Uterus (tissue), 4 donors: ENCODE measurements around the gene ZNF608. TPM values are rescaled to one million over a fixed set of nuclear protein-coding genes. Genes with fewer than 3 reads are reported as not detected.

Experiments
- DNase-seq, 2 donors: peaks; one replicate each; pipeline ENCODE4 v3.0.0-alpha.2; 2019 to 2020
- H3K27ac ChIP-seq, 2 donors: fragments of 200-600 bp; sonication (generic); 1 replicate in 1 of 2; 2 replicates in 1 of 2; pipeline ENCODE4 v1.5.1; 2016 to 2018
- H3K27me3 ChIP-seq, 2 donors: fragments of 200-600 bp; sonication (generic); one replicate each; pipeline ENCODE4 v1.5.1; 2018 to 2019; ENCODE audit warnings: control low read depth in 1 of 2
- H3K36me3 ChIP-seq, 2 donors: fragments of 200-600 bp; sonication (generic); one replicate each; pipeline ENCODE4 v1.5.1; 2019; ENCODE audit warnings: control low read depth in 1 of 2
- H3K4me1 ChIP-seq, 2 donors: fragments of 200-600 bp; sonication (generic); one replicate each; pipeline ENCODE4 v1.5.1; 2018 to 2019; ENCODE audit warnings: control low read depth in 1 of 2
- H3K4me3 ChIP-seq, 2 donors: fragments of 200-600 bp; sonication (generic); 1 replicate in 1 of 2; 2 replicates in 1 of 2; pipeline ENCODE4 v1.5.1; 2018 to 2019; ENCODE audit warnings: mild to moderate bottlenecking in 1 of 2
- H3K9me3 ChIP-seq, 2 donors: fragments of 200-600 bp; sonication (generic); one replicate each; pipeline ENCODE4 v1.5.1; 2019; ENCODE audit warnings: control low read depth in 1 of 2
- POLR2A ChIP-seq, 2 donors: fragments of 450-650 bp; IDR thresholded peaks; one replicate each; pipeline ENCODE4 v1.6.1; 2016; ENCODE audit warnings: antibody characterized with exemption in 2 of 2, mild to moderate bottlenecking in 1 of 2, moderate library complexity in 1 of 2
- intact Hi-C: fragments of 100-400 bp; cut with DNase I; formaldehyde crosslinking; loops from one replicate; pipeline ENCODE4 v1.15.1; 2023; ENCODE audit warnings: low total_unique reads
- total RNA-seq, 4 donors: library from RNA; depleted of rRNA in 3 of 4; stranded (reverse); fragments of >200 nt in 3 of 4; gene quantifications; one replicate each; pipeline versions ENCODE4 v1.1.0 to v1.2.4, GENCODE V29; 2014 to 2023
- TF ChIP-seq, protein P1 (sequence below), 4 experiments: fragments of 200-600 bp in 2 of 4; fragments of 450-650 bp in 2 of 4; sonication (generic) in 2 of 4; IDR thresholded peaks; one replicate each; pipeline ENCODE4 v1.5.1; 2016 to 2019; ENCODE audit warnings: antibody characterized with exemption in 4 of 4, mild to moderate bottlenecking in 2 of 4, moderate library complexity in 1 of 4
- donor health status: DM: yes; HTN: yes; CAD: no.

Gene ZNF608
- total RNA-seq, 4 donors from 2014 or later: 11.1 to 1,086 (median 59.0) TPM

DNA sequence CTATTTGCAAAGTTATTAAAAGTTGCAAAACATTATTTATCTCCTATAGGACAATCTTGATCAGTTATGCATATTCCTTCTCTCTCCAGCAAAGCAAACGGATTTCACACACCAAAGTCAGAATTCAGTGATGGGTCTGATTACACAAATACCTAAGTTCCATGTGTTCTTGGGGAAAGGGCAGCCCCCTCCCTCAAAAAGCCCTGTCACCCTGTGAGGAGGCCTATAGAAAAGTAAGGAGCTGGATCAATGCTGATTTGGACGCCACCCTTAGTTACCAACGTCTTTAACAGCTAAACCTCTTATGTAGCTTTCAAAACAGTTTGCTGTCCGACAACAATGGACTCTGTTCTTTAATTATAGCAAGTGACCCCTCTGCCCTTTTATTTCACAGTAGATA lies 6.4 kb downstream of the ZNF608 start:
- Histone ChIP-seq H3K27ac (peak overlapping the region in 1 of 2 donors; percentile 16), H3K36me3 (no peaks in the 10 kb centered on the region), H3K4me1 (no peaks in the 10 kb centered on the region), H3K4me3 (no peak overlapping the region), H3K9me3 (no peaks in the 10 kb centered on the region), H3K27me3 (no peaks in the 10 kb centered on the region)
- no peak for TF ChIP-seq POLR2A (IDR thresholded peaks at IDR 0.05)
- TF ChIP-seq, protein P1, sequence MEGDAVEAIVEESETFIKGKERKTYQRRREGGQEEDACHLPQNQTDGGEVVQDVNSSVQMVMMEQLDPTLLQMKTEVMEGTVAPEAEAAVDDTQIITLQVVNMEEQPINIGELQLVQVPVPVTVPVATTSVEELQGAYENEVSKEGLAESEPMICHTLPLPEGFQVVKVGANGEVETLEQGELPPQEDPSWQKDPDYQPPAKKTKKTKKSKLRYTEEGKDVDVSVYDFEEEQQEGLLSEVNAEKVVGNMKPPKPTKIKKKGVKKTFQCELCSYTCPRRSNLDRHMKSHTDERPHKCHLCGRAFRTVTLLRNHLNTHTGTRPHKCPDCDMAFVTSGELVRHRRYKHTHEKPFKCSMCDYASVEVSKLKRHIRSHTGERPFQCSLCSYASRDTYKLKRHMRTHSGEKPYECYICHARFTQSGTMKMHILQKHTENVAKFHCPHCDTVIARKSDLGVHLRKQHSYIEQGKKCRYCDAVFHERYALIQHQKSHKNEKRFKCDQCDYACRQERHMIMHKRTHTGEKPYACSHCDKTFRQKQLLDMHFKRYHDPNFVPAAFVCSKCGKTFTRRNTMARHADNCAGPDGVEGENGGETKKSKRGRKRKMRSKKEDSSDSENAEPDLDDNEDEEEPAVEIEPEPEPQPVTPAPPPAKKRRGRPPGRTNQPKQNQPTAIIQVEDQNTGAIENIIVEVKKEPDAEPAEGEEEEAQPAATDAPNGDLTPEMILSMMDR (IDR thresholded peaks at IDR 0.05): no peak
- intact Hi-C loops: loop anchor here (10.0 kb wide), 1 partner anchor 65 kb away; no protein-coding TSS in a partner anchor
- no peak for DNase-seq

DNA sequence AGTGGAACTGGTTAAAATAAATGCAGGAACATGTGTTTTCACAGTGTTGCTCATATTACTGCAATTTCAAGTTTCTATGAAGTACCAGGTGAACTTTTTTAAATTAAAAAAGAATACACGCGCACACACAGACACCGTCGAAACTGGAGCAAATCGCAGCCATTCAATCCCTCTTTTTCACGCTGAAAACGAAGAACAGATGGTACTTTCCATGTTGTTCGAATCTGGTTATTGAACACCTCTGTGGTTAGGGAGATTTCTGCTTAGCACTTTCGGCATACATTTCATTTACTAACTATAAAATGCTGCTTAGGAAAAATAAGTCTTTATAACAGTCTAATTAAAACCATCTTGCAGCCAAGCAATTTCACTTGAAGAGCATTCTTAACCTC lies 6.8 kb downstream of the ZNF608 start:
- no peaks in the 10 kb centered on the region for H3K27me3 ChIP-seq
- intact Hi-C loops: loop anchor here (10.0 kb wide), 1 partner anchor 65 kb away; no protein-coding TSS in a partner anchor
- H3K4me3 ChIP-seq: no peak overlapping the region
- no peaks in the 10 kb centered on the region for H3K4me1 ChIP-seq
- TF ChIP-seq, protein P1 (IDR thresholded peaks at IDR 0.05): no peak
- TF ChIP-seq POLR2A (IDR thresholded peaks at IDR 0.05): no peak
- H3K27ac ChIP-seq: no peak overlapping the region
- no peaks in the 10 kb centered on the region for H3K36me3 ChIP-seq
- no peak for DNase-seq
- no peaks in the 10 kb centered on the region for H3K9me3 ChIP-seq

DNA sequence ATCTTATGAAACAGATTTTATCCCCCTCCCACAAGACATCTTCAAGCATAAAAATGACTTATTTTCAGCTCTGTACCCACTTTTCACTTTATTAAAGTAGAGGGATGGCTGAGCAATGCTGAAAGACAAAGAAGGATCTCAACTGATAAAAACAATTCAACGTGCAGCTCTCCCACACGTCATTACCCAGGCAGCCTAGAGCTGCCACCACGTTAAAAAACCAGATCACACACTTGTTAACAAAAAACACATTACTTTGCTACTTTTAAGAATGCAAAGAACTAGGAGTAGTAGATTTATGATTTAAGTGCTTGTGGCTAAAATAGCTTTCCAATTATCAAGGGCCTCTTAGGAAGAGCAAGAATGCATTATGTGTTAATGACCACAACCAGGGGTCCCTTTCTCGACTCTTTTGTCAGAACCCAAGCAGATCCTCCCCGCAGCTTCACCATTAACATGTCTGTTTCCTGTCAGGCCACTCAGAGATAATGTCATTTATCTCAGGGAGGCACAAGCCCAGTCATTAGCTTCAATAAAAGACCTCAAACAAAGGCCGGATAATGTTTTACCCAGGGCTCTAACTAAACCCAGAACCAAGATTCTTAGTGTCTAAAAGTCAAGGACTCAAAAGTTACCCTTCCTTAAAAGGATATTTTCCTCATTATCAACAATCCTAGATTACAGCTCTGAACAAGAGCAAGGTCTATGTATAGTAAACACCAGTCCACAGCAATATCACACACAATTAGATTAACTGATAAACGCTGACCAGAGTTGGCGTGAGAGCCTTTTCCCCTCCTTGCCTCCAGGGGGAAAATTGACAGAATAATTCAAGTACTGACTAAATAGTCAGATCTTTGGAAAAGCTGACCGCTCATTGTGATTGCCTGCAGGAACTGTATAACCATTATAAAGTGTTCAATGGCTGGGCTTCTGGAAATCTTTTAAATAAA lies 7.5 kb downstream of the ZNF608 start:
- no peaks in the 10 kb centered on the region for H3K4me1 ChIP-seq
- peak overlapping the region; percentile 22 to 30 for H3K27ac ChIP-seq

DNA sequence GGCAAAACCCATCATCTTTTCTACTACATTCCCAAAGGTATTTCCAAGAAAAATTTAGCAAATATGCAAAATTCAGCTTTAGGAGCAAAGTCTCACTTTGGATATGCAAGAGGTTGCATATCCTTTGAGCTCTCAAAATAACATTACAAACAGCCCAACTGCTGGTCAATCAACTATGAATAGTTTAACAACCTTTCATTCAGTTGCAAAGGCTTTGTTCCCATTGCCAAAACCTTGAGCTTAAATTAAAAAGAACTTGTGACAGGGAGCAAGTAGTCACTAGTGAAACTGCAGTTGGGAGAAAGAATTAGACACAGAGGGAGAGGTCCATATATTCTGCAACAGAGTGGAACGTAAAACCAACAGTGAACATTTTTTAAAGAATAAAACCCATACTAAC lies 8.8 kb downstream of the ZNF608 start:
- no peak for DNase-seq
- H3K9me3 ChIP-seq: no peaks in the 10 kb centered on the region
- intact Hi-C loops: no loop called here
- H3K4me1 ChIP-seq: no peaks in the 10 kb centered on the region
- no peaks in the 10 kb centered on the region for H3K36me3 ChIP-seq
- no peaks in the 10 kb centered on the region for H3K27me3 ChIP-seq
- H3K4me3 ChIP-seq: no peak overlapping the region
- H3K27ac ChIP-seq: no peak overlapping the region
- TF ChIP-seq POLR2A (IDR thresholded peaks at IDR 0.05): no peak
- TF ChIP-seq, protein P1 (IDR thresholded peaks at IDR 0.05): no peak

More for the DNA sequence above, 7.5 kb downstream of the ZNF608 start:
- no peak overlapping the region for H3K4me3 ChIP-seq
- no peaks in the 10 kb centered on the region for H3K27me3 ChIP-seq
- no peak for TF ChIP-seq POLR2A (IDR thresholded peaks at IDR 0.05)
- TF ChIP-seq, protein P1 (IDR thresholded peaks at IDR 0.05): no peak
- no peaks in the 10 kb centered on the region for H3K9me3 ChIP-seq
- no peak for DNase-seq
- no peaks in the 10 kb centered on the region for H3K36me3 ChIP-seq
- intact Hi-C loops: no loop called here

DNA sequence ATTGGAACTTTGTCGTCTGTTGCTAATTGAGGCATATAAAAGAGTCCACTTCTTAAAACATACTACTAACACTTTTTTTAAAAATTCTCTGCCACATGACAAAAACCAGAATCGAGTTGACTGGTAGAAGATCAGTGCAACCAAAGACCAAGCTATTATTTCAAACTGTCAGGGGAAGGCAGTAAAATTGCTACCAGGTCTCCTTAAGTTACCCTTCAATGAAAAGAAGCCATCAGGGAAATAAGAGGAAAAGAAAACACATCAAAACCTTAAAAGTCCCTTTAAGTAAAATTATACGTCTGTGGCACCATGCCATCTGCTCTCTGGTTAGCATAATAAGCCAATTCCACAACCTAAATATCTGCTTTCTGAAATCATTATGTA lies 9.6 kb downstream of the ZNF608 start:
- no peaks in the 10 kb centered on the region for H3K27me3 ChIP-seq

More for the DNA sequence above, 9.6 kb downstream of the ZNF608 start:
- no peak overlapping the region for H3K4me3 ChIP-seq
- no peak for DNase-seq
- no peaks in the 10 kb centered on the region for H3K36me3 ChIP-seq
- no peaks in the 10 kb centered on the region for H3K9me3 ChIP-seq
- no peaks in the 10 kb centered on the region for H3K4me1 ChIP-seq
- intact Hi-C loops: no loop called here
- H3K27ac ChIP-seq: peak overlapping the region; percentile 54 to 68
- TF ChIP-seq POLR2A (IDR thresholded peaks at IDR 0.05): no peak
- TF ChIP-seq, protein P1 (IDR thresholded peaks at IDR 0.05): no peak
